NB4 (cell line): ENCODE results near the gene NOB1.

Experiments
- CTCF ChIP-seq: IDR thresholded peaks from one replicate; pipeline ENCODE4 v1.5.1; 2012; ENCODE audit warnings: low read depth, low read length
- MAX ChIP-seq: IDR thresholded peaks from 2 replicates; pipeline ENCODE4 v1.6.1; 2011; ENCODE audit warnings: low read depth, low read length
- MYC ChIP-seq: IDR thresholded peaks from 2 replicates; pipeline ENCODE4 v1.6.1; 2011; ENCODE audit warnings: low read depth, low read length
- POLR2A ChIP-seq: IDR thresholded peaks from 2 replicates; pipeline ENCODE4 v1.6.1; 2011; ENCODE audit warnings: mild to moderate bottlenecking; ENCODE audit not compliant: insufficient read length; ENCODE audit errors: extremely low read depth

GRCh38 chr16:69701452-69701851 is 53.3 kb downstream of the NOB1 start:
- TF ChIP-seq CTCF (no peak), MAX (no peak), POLR2A (no peak), MYC (no peak)
